ENCODE results near the gene ALDOA.

The ALDOA gene

GRCh38 chr16:30041841-30042240, 23.7 kb upstream of the ALDOA start:
- peak; percentile 40 for TF ChIP-seq CTCF (IDR thresholded peaks at IDR 0.05; ENCODE audit: low read depth, low read length, missing control alignments)
- no peak for DNase-seq (ENCODE audit: low read depth)
- H3K4me3 ChIP-seq (ENCODE audit: low read depth, low read length): no peak overlapping the region

- no peak for DNase-seq (ENCODE audit: low read depth)
- TF ChIP-seq CTCF (IDR thresholded peaks at IDR 0.05; ENCODE audit: low read depth, low read length, missing control alignments): no peak
These were observed 19.4 kb upstream of the ALDOA start for GRCh38 chr16:30046178-30046577.

DNA sequence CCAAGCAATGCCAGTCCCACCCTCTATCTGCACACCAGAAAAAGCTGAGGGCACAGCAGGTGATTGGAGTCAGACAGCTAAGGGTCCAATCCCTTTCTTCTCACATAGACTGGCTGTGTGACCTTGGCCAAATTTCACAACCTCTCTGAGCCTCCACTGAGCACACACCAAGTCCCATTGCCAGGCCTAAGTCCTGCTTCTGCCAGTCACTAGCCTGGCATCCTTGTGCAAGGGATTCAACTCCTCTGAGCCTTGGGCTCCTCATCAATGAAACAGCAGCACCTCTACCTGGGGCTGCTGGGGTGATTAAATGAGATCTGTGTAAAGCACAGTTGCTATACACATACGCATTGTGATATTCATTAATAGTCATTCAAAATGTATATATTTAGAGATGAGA, 19.0 kb upstream of the ALDOA start:
- no peak for DNase-seq (ENCODE audit: low read depth)
- no peak overlapping the region for H3K4me3 ChIP-seq (ENCODE audit: low read depth, low read length)
- TF ChIP-seq CTCF (IDR thresholded peaks at IDR 0.05; ENCODE audit: low read depth, low read length, missing control alignments): no peak

More at GRCh38 chr16:30046178-30046577, 19.4 kb upstream of the ALDOA start:
- H3K4me3 ChIP-seq (ENCODE audit: low read depth, low read length): no peak overlapping the region

GRCh38 chr16:30049871-30050270, 15.7 kb upstream of the ALDOA start:
- no peak for TF ChIP-seq CTCF (IDR thresholded peaks at IDR 0.05; ENCODE audit: low read depth, low read length, missing control alignments)
- no peak for DNase-seq (ENCODE audit: low read depth)
- no peak overlapping the region for H3K4me3 ChIP-seq (ENCODE audit: low read depth, low read length)

- TF ChIP-seq CTCF (IDR thresholded peaks at IDR 0.05; ENCODE audit: low read depth, low read length, missing control alignments): no peak
- no peak overlapping the region for H3K4me3 ChIP-seq (ENCODE audit: low read depth, low read length)
- DNase-seq (ENCODE audit: low read depth): no peak
These were observed 14.0 kb upstream of the ALDOA start for GRCh38 chr16:30051518-30051917.

- H3K4me3 ChIP-seq (ENCODE audit: low read depth, low read length): peak overlapping the region; percentile 74
- TF ChIP-seq CTCF (IDR thresholded peaks at IDR 0.05; ENCODE audit: low read depth, low read length, missing control alignments): no peak
- DNase-seq (ENCODE audit: low read depth): peak; percentile 75
These were observed 12.7 kb upstream of the ALDOA start for GRCh38 chr16:30052671-30053372.

Measured in GM12864 (cell line).